IMR-90 (cell line): ENCODE data around the gene KCNMA1. TPM values are rescaled to one million over a fixed set of nuclear protein-coding genes. Genes with fewer than 3 reads are reported as not detected.

ENCODE experiments used
- ATAC-seq: fragments of 200-7000 bp; cut with Tn5 transposase; 2 replicates; pipeline ENCODE4 v1.9.1; 2020; ENCODE audit warnings: low read depth, mild to moderate bottlenecking, moderate library complexity
- BruUV-seq: library from RNA; stranded (reverse); fragments of 400-500 nt; replicated peaks from 2 replicates; lab custom pipeline; 2021; lab: Mats Ljungman, UMichigan
- CTCF ChIA-PET: fragments of 300-600 bp; formaldehyde crosslinking; extraction: SDS; loops from one replicate; lab custom pipeline; 2021; ENCODE audit warnings: antibody characterized with exemption; lab: Yijun Ruan, JAX
- POLR2A ChIA-PET: fragments of 300-600 bp; sonication (Branson Sonifier 250); formaldehyde crosslinking; loops from one replicate; lab custom pipeline; 2022; ENCODE audit warnings: antibody characterized with exemption; ENCODE audit not compliant: unreplicated experiment; lab: Charles Lee
- DNase-seq: peaks from one replicate; pipeline ENCODE4 v3.0.0; 2013
- H2AFZ ChIP-seq: replicated peaks from 2 replicates; pipeline ENCODE3; 2013; ENCODE audit warnings: low read length, mild to moderate bottlenecking; ENCODE audit not compliant: poor library complexity
- H2AK5ac ChIP-seq: 2 replicates; pipeline ENCODE4 v1.6.1; 2013; ENCODE audit warnings: low read depth, low read length, inconsistent platforms
- H2AK9ac ChIP-seq: replicated peaks from 2 replicates; pipeline ENCODE3; 2013; ENCODE audit warnings: mild to moderate bottlenecking, low read depth, low read length, moderate library complexity; ENCODE audit not compliant: poor library complexity
- H2BK120ac ChIP-seq: 2 replicates; pipeline ENCODE4 v1.6.1; 2013; ENCODE audit warnings: low read depth, low read length, inconsistent platforms
- H2BK15ac ChIP-seq: 3 replicates; pipeline ENCODE4 v1.6.1; 2013; ENCODE audit warnings: low read depth, low read length, inconsistent platforms
- H2BK20ac ChIP-seq: 2 replicates; pipeline ENCODE4 v1.6.1; 2013; ENCODE audit warnings: low read depth, mild to moderate bottlenecking, inconsistent platforms, low read length, moderate library complexity
- H2BK5ac ChIP-seq: 2 replicates; pipeline ENCODE4 v1.6.1; 2013; ENCODE audit warnings: mild to moderate bottlenecking, low read depth, low read length, inconsistent platforms; ENCODE audit not compliant: poor library complexity, severe bottlenecking
- H3K14ac ChIP-seq: replicated peaks from 2 replicates; pipeline ENCODE4 v1.6.1; 2013; ENCODE audit warnings: low read depth, low read length, inconsistent platforms
- H3K18ac ChIP-seq: 2 replicates; pipeline ENCODE4 v1.6.1; 2013; ENCODE audit warnings: low read depth, low read length, control low read depth
- H3K23ac ChIP-seq: 2 replicates; pipeline ENCODE4 v1.6.1; 2013; ENCODE audit warnings: low read depth, low read length, inconsistent platforms
- H3K27ac ChIP-seq: 2 replicates; pipeline ENCODE4 v1.5.1; 2013; ENCODE audit warnings: mild to moderate bottlenecking, control low read depth, low read length; ENCODE audit not compliant: insufficient read depth
- H3K27me3 ChIP-seq: 2 replicates; pipeline ENCODE4 v1.6.1; 2013; ENCODE audit warnings: low read length; ENCODE audit not compliant: control insufficient read depth, insufficient read depth
- H3K36me3 ChIP-seq: 2 replicates; pipeline ENCODE4 v1.6.1; 2013; ENCODE audit warnings: low read length, mixed read lengths; ENCODE audit not compliant: control insufficient read depth, insufficient read depth
- H3K4ac ChIP-seq: 2 replicates; pipeline ENCODE4 v1.6.1; 2013; ENCODE audit warnings: low read depth, low read length, inconsistent platforms
- H3K4me1 ChIP-seq: 2 replicates; pipeline ENCODE4 v1.6.1; 2013; ENCODE audit warnings: low read length, mixed read lengths; ENCODE audit not compliant: control insufficient read depth, insufficient read depth
- H3K4me2 ChIP-seq: 2 replicates; pipeline ENCODE4 v1.6.1; 2013; ENCODE audit warnings: low read depth, mild to moderate bottlenecking, control low read depth, low read length, moderate library complexity
- H3K4me3 ChIP-seq: 2 replicates; pipeline ENCODE4 v1.5.1; 2013; ENCODE audit warnings: low read depth, mild to moderate bottlenecking, control low read depth, low read length, moderate library complexity; ENCODE audit not compliant: insufficient read depth
- H3K56ac ChIP-seq: 2 replicates; pipeline ENCODE4 v1.6.1; 2013; ENCODE audit warnings: low read length, inconsistent platforms; ENCODE audit not compliant: insufficient read depth; ENCODE audit errors: extremely low read depth
- H3K79me1 ChIP-seq, 2 experiments: 2 replicates each; pipeline ENCODE4 v1.6.1; 2013; ENCODE audit warnings: low read length in 2 of 2, inconsistent platforms in 1 of 2, low read depth in 1 of 2
- H3K9ac ChIP-seq: 2 replicates; pipeline ENCODE4 v1.6.1; 2013; ENCODE audit warnings: low read depth, low read length, control low read depth
- H3K9me1 ChIP-seq: 2 replicates; pipeline ENCODE4 v1.6.1; 2013; ENCODE audit warnings: low read length, inconsistent platforms; ENCODE audit not compliant: insufficient read depth
- H3K9me3 ChIP-seq: 2 replicates; pipeline ENCODE4 v1.6.1; 2013; ENCODE audit warnings: low read length; ENCODE audit not compliant: control insufficient read depth, insufficient read depth
- H4K20me1 ChIP-seq: 2 replicates; pipeline ENCODE4 v1.6.1; 2013; ENCODE audit warnings: low read length, inconsistent platforms; ENCODE audit not compliant: insufficient read depth
- H4K5ac ChIP-seq: 2 replicates; pipeline ENCODE4 v1.6.1; 2013; ENCODE audit warnings: mild to moderate bottlenecking, low read depth, low read length, control low read depth
- H4K8ac ChIP-seq, 2 experiments: 2 replicates each; pipeline ENCODE4 v1.6.1; 2013; ENCODE audit warnings: low read depth in 2 of 2, low read length in 2 of 2, control low read depth in 1 of 2, inconsistent platforms in 1 of 2
- H4K91ac ChIP-seq: 2 replicates; pipeline ENCODE4 v1.6.1; 2013; ENCODE audit warnings: low read depth, low read length, inconsistent platforms; ENCODE audit not compliant: insufficient read depth
- BHLHE40 ChIP-seq: fragments of 150-350 bp; IDR thresholded peaks from 2 replicates; pipeline ENCODE4 v1.6.1; 2016; ENCODE audit warnings: mild to moderate bottlenecking, low read depth, low read length
- CHD1 ChIP-seq: IDR thresholded peaks from 2 replicates; pipeline ENCODE4 v1.6.1; 2012; ENCODE audit warnings: low read depth, low read length, improper control_type of control experiment
- CTCF ChIP-seq: conservative IDR thresholded peaks from 2 replicates; pipeline ENCODE4 v1.5.1; 2012; ENCODE audit warnings: mild to moderate bottlenecking, low read depth, low read length, improper control_type of control experiment
- ELK1 ChIP-seq: fragments of 150-350 bp; IDR thresholded peaks from 2 replicates; pipeline ENCODE4 v1.6.1; 2016; ENCODE audit warnings: low read depth, mild to moderate bottlenecking, low read length, moderate library complexity, borderline replicate concordance
- FOS ChIP-seq: fragments of 150-350 bp; IDR thresholded peaks from 2 replicates; pipeline ENCODE4 v1.6.1; 2016; ENCODE audit warnings: low read depth, low read length
- MAZ ChIP-seq: IDR thresholded peaks from 2 replicates; pipeline ENCODE4 v1.6.1; 2012; ENCODE audit warnings: low read depth, mild to moderate bottlenecking, low read length, improper control_type of control experiment, moderate library complexity, borderline replicate concordance
- MXI1 ChIP-seq: IDR thresholded peaks from 2 replicates; pipeline ENCODE4 v1.6.1; 2012; ENCODE audit warnings: low read depth, mild to moderate bottlenecking, low read length, moderate library complexity, borderline replicate concordance
- NFE2L2 ChIP-seq: fragments of 150-350 bp; IDR thresholded peaks from 2 replicates; pipeline ENCODE4 v1.6.1; 2016; ENCODE audit warnings: low read depth, mild to moderate bottlenecking, low read length
- POLR2A ChIP-seq: IDR thresholded peaks from 2 replicates; pipeline ENCODE4 v1.6.1; 2012; ENCODE audit warnings: mild to moderate bottlenecking, low read depth, low read length
- RCOR1 ChIP-seq: IDR thresholded peaks from 2 replicates; pipeline ENCODE4 v1.6.1; 2012; ENCODE audit warnings: mild to moderate bottlenecking, low read length, improper control_type of control experiment; ENCODE audit not compliant: insufficient replicate concordance
- RFX5 ChIP-seq: IDR thresholded peaks from 2 replicates; pipeline ENCODE4 v1.8.0; 2012; ENCODE audit warnings: low read depth, mild to moderate bottlenecking, low read length, moderate library complexity
- SMC3 ChIP-seq: fragments of 150-350 bp; IDR thresholded peaks from 2 replicates; pipeline ENCODE4 v1.6.1; 2016; ENCODE audit warnings: low read depth, mild to moderate bottlenecking, antibody characterized with exemption, low read length, moderate library complexity
- WGBS, 2 experiments: methylation state at CpG; one replicate each; pipeline versions ENCODE4 v1.1.5 to v1.1.7; 2013; ENCODE audit warnings: missing lambda C conversion rate in 2 of 2; ENCODE audit not compliant: insufficient read length in 1 of 2; ENCODE audit errors: extremely low coverage in 2 of 2; 5-methylcytosine and 5-hydroxymethylcytosine counted together
- dilution Hi-C: fragments of 300-500 bp; cut with HindIII; formaldehyde crosslinking; loops from one replicate; pipeline ENCODE4 v1.14.3; 2018; ENCODE audit warnings: low sequenced_read_pairs; ENCODE audit not compliant: unreplicated experiment
- in situ Hi-C: fragments of 300-500 bp; cut with MboI; formaldehyde crosslinking; loops from 3 replicates; pipeline ENCODE4 v1.14.3; 2019; ENCODE audit warnings: low sequenced_read_pairs, inconsistent platforms, mixed read lengths
- intact Hi-C: fragments of 100-400 bp; cut with micrococcal nuclease; formaldehyde crosslinking; loops from 2 replicates; pipeline ENCODE4 v1.10.0; 2022
- polyA plus RNA-seq, 3 experiments: library from polyadenylated mRNA; depleted of rRNA; stranded (reverse); fragments of >200 nt; gene quantifications; 2 replicates each; pipeline ENCODE4 v1.2.3, GENCODE V29; 2012; ENCODE audit warnings: low replicate concordance in 1 of 3
- total RNA-seq: library from RNA; depleted of rRNA; stranded (reverse); fragments of >200 nt; gene quantifications from 2 replicates; pipeline ENCODE4 v1.2.3, GENCODE V29; 2012
- TF ChIP-seq, protein P1 (sequence below): fragments of 150-350 bp; IDR thresholded peaks from 2 replicates; pipeline ENCODE4 v1.6.1; 2017; ENCODE audit warnings: mild to moderate bottlenecking, antibody characterized with exemption, low read length, low read depth

KCNMA1 gene
- total and polyA plus RNA-seq, 2 of the 4 experiments (the other 2 are of a cell fraction): 25.6 to 29.6 TPM

- Histone ChIP-seq H4K5ac (no peak overlapping the region), H3K4me1 (peaks cover 4% of the 10 kb centered on the region; the same call in 1 of the 2 replicates), H3K27ac (no peak overlapping the region), H2BK5ac (no peak overlapping the region), H2BK20ac (no peak overlapping the region), H3K27me3 (peaks cover 4% of the 10 kb centered on the region; the same call in 1 of the 2 replicates), H3K79me1 (0 out of 4 replicates have a peak, but pooled peaks cover 0 to 8% of the 10 kb centered on the region in 2 experiments), H3K14ac (no peak overlapping the region), H4K8ac (no peak overlapping the region), H2AFZ (no peak overlapping the region), H3K4me3 (no peak overlapping the region), H2AK9ac (no peak overlapping the region), H3K4ac (no peak overlapping the region), H3K36me3 (no peaks in the 10 kb centered on the region), H2AK5ac (no peak overlapping the region), H3K56ac (no peak overlapping the region), H3K9me1 (peaks cover 9% of the 10 kb centered on the region), H3K9me3 (no peaks in the 10 kb centered on the region), H3K4me2 (no peak overlapping the region), H2BK120ac (no peak overlapping the region), H2BK15ac (no peak overlapping the region), H4K91ac (no peak overlapping the region), H4K20me1 (peaks cover 2% of the 10 kb centered on the region), H3K18ac (no peak overlapping the region), H3K23ac (no peak overlapping the region), H3K9ac (no peak overlapping the region)
- dilution Hi-C loops: no loop called here
- CTCF ChIA-PET: no interaction called here
- ATAC-seq (no peak), DNase-seq (no peak)
- in situ Hi-C loops: no loop called here
- WGBS, 2 experiments: no CpG with 5 or more reads among the region's 1 CpG
- POLR2A ChIA-PET: no interaction called here
- no peak for TF ChIP-seq BHLHE40
- no peak for TF ChIP-seq POLR2A
- TF ChIP-seq ELK1: no peak
- no peak for TF ChIP-seq CTCF
- no peak for TF ChIP-seq FOS
- no peak for TF ChIP-seq RCOR1
- TF ChIP-seq RFX5: no peak
- TF ChIP-seq NFE2L2: no peak
- no peak for TF ChIP-seq MAZ
- no peak for TF ChIP-seq CHD1
- TF ChIP-seq, protein P1, sequence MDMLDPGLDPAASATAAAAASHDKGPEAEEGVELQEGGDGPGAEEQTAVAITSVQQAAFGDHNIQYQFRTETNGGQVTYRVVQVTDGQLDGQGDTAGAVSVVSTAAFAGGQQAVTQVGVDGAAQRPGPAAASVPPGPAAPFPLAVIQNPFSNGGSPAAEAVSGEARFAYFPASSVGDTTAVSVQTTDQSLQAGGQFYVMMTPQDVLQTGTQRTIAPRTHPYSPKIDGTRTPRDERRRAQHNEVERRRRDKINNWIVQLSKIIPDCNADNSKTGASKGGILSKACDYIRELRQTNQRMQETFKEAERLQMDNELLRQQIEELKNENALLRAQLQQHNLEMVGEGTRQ: no peak
- no peak for TF ChIP-seq SMC3
- TF ChIP-seq MXI1: no peak
- intact Hi-C loops: no loop called here
- no TSS peak for BruUV-seq
Observed at GRCh38 chr10:77315496-77316129, 322.0 kb downstream of the KCNMA1 start.
